Activated CD4-positive, alpha-beta T cell treated with anti-CD3 and anti-CD28 coated beads, Interleukin-2, amount 50 U/mL, for 24 hours (primary cell): ENCODE data around the gene PDSS1.
"Not testable (repeated sequence)": the region's sequence is repeated elsewhere in the genome, so short reads cannot be mapped to it uniquely, and the experiment has no call there.

ENCODE experiments used
- DNase-seq, 2 donors: peaks; one replicate each; pipeline ENCODE4 v3.0.0-alpha.2; 2020; ENCODE audit warnings: low read depth in 1 of 2, low spot score in 1 of 2

PDSS1 gene

GRCh38 chr10:26738301-26738911, 40.9 kb downstream of the PDSS1 start:
- DNase-seq = no peak

- DNase-seq = no peak
Observed at GRCh38 chr10:26739071-26739631, 41.6 kb downstream of the PDSS1 start.

DNA sequence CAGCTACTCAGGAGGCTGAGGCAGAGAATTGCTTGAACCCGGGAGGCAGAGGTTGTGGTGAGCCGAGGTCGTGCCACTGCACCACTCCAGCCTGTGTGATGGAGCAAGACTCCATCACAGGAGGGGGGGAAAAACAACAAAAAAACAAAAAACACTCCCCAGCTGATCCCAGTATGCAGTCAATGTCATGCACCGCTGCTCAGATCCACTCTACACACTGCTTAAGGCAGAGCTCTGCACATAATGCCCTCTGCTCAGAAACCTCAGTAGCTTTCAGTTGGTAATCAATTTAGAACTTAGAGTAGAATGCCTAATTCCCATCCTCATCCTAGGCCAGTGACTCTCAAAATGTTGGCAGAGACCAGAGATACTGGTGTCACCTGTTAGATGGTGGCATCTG, 43.9 kb downstream of the PDSS1 start:
- DNase-seq = no peak

DNA sequence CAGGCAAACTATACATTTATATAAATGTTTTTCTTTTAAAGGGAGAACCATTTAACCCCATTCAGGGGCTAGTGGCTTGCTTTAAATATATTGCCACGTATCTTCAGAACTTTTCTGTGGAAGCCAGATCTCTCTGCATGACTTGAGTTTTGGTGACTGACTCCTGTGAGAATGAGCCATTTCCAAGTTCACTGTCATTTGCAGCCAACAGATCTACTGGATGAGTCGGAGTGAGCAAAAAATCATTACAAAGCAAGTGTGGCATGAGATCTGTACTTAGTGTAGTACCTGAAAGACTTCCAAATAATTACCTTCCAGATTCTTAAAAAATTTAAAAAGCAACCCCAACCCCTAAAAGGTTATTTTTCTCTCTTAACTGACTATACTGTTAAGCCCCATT, 45.6 kb downstream of the PDSS1 start:
- no peak for DNase-seq

DNA sequence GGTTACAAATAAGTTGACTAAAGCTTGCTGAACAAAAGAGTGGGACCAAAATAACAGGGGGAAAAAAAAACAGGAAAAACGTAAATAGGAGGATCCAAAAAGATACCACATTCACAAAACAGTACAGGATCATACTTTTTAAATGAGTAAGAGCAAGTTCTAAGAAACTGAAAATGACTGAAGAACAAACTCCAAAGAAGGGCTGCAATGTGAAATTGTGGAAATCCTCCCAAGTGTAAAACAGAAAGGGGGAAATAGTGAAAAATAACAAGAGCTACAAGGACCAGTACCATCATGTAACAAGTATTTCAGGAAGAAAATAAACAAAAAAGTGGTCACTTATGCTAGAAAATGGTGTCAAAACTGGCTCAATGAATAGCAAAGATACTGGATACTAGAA, 46.3 kb downstream of the PDSS1 start:
- no peak for DNase-seq

- no peak for DNase-seq
Observed at GRCh38 chr10:26746061-26746460, 48.6 kb downstream of the PDSS1 start.

DNA sequence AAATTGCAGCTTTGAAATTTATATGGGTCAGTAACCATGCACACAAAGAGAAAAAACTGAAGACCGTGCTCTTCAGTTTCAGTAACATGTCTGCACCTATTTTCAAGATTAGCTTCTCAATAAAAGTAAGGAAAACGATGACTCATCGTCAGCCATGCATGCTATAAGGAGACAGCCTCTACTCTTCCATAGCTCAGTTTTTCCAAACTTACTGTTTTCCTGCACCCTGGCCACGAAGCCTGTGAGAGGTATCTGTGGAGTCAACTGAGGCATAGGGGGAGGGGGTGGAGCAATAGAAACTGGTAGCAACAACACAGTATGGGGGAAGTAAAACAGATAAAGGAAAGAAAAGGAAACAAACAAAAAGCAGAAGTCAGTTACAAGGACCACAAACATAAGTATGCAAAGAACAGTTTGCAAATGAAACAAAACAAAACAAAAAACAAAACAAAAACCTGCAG, 58.0 kb downstream of the PDSS1 start:
- DNase-seq = no peak

- no peak for DNase-seq
Observed at GRCh38 chr10:26759008-26759407, 61.5 kb downstream of the PDSS1 start.

GRCh38 chr10:26765549-26765948, 68.0 kb downstream of the PDSS1 start:
- DNase-seq = no peak

DNA sequence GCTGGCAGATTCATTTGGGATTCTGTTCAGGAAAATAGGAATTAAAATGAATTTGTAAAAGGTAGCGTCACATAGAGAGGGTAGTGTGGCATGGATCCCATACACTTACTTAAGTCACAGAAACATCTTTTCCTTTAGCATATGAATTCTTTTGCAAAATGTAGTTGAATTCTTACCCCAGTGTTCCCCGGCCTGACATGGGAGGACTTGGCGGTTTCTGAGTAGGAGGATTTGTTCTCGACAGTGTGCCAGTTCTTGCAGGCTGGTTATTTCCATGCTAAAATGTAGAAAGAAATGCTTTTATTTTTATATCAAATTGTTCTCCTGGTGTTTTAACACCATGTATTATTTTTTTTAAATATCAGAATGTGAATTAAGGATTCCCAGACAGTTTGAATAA, 72.6 kb downstream of the PDSS1 start:
- no peak for DNase-seq

DNA sequence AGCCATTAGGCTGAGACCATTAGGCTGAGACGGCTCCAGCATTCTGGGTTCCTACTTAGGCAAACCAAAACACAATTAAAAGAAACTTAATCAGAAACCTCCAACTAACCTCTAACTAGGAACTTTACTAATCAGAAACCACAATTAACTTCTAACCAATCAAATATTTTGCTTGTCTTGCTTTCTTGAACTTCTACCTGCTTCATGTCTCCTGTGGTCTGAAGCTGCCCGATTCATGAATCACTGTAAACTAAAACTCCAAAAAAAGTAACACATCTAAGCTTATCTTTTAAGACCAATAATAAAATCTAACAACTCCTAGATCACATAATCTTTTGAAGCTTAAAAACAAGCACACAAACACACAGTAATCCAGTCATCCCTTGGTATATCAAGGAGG, 76.1 kb downstream of the PDSS1 start:
- no peak for DNase-seq

- no peak for DNase-seq
Observed at GRCh38 chr10:26776258-26776657, 78.8 kb downstream of the PDSS1 start.

DNA sequence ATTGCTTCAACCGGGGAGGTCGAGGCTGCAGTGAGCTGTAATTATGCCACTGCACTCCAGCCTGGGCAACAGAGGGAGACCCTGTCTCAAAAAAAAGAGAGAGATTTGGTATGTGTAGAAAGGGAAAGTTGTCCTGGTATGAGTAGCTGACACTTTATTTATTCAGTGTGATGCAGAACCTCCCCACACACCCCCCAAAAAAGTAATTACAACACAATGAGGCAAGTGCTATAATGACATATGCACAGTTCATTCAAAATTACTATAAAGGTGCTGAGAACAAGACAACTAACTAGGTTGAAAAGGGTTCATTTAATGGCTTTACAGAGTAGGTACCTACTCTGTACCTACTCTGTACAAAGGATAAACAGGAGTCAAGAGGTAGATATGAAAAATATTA, 80.2 kb downstream of the PDSS1 start:
- no peak for DNase-seq

GRCh38 chr10:26779176-26779860, 81.8 kb downstream of the PDSS1 start:
- no peak for DNase-seq

- no peak for DNase-seq
Observed at GRCh38 chr10:26780106-26780792, 82.7 kb downstream of the PDSS1 start.

GRCh38 chr10:26780793-26781601, 83.5 kb downstream of the PDSS1 start:
- DNase-seq = no peak

GRCh38 chr10:26781797-26782196, 84.3 kb downstream of the PDSS1 start:
- no peak for DNase-seq

GRCh38 chr10:26787362-26787761, 89.9 kb downstream of the PDSS1 start:
- no peak for DNase-seq

DNA sequence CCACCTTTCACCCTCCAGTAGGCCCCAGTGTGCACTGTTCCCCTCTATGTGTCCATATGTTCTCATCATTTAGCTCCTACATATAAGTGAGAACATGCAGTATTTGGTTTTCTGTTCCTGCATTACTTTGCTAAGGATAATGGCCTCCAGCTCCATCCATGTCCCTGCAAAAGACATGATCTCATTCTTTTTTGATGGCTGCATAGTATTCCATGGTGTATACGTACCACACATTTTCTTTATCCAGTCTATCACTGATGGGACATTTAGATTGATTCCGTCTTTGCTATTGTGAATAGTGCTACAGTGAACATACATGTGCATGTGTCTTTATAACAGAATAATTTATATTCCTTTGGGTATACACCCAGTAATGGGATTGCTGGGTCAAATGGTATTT, 92.3 kb downstream of the PDSS1 start:
- not testable (repeated sequence) for DNase-seq

- DNase-seq = no peak
Observed at GRCh38 chr10:26790221-26790995, 92.9 kb downstream of the PDSS1 start.
